GM23248 (cell line): ENCODE measurements around the gene SCCPDH. TPM values are rescaled to one million over a fixed set of nuclear protein-coding genes. Genes with fewer than 3 reads are reported as not detected.

Source experiments
- DNase-seq: peaks from one replicate; pipeline ENCODE4 v3.0.0-alpha.2; 2015
- H2AFZ ChIP-seq: fragments of 200-600 bp; sonication (generic); 2 replicates; pipeline ENCODE4 v1.6.1; 2016; ENCODE audit warnings: antibody characterized with exemption
- H3F3A ChIP-seq: fragments of 200-600 bp; sonication (generic); 2 replicates; pipeline ENCODE4 v1.6.1; 2016; ENCODE audit warnings: mild to moderate bottlenecking, antibody characterized with exemption, mixed run types; ENCODE audit not compliant: insufficient read depth
- H3K27ac ChIP-seq: fragments of 200-600 bp; sonication (generic); 2 replicates; pipeline ENCODE4 v1.5.1; 2016; ENCODE audit warnings: mild to moderate bottlenecking
- H3K27me3 ChIP-seq: fragments of 200-600 bp; sonication (generic); replicated peaks from 2 replicates; pipeline ENCODE4 v1.6.1; 2016; ENCODE audit warnings: mild to moderate bottlenecking; ENCODE audit not compliant: insufficient read depth
- H3K36me3 ChIP-seq: fragments of 200-600 bp; sonication (generic); 2 replicates; pipeline ENCODE4 v1.6.1; 2016; ENCODE audit warnings: low read depth, mild to moderate bottlenecking
- H3K4me1 ChIP-seq: fragments of 200-600 bp; sonication (generic); 2 replicates; pipeline ENCODE4 v1.6.1; 2016; ENCODE audit warnings: mild to moderate bottlenecking; ENCODE audit not compliant: insufficient read depth
- H3K4me2 ChIP-seq: fragments of 200-600 bp; sonication (generic); one replicate; pipeline ENCODE4 v1.6.1; 2016; ENCODE audit warnings: mild to moderate bottlenecking; ENCODE audit not compliant: unreplicated experiment
- H3K4me3 ChIP-seq: fragments of 200-600 bp; sonication (generic); 2 replicates; pipeline ENCODE4 v1.5.1; 2016; ENCODE audit warnings: mild to moderate bottlenecking
- H3K79me2 ChIP-seq: fragments of 200-600 bp; sonication (generic); 2 replicates; pipeline ENCODE4 v1.6.1; 2016; ENCODE audit warnings: mild to moderate bottlenecking; ENCODE audit not compliant: insufficient read depth
- H3K9ac ChIP-seq: fragments of 200-600 bp; sonication (generic); 2 replicates; pipeline ENCODE4 v1.6.1; 2016; ENCODE audit warnings: mild to moderate bottlenecking
- H3K9me2 ChIP-seq: fragments of 200-600 bp; sonication (generic); 2 replicates; pipeline ENCODE4 v1.6.1; 2016; ENCODE audit warnings: mixed run types, mild to moderate bottlenecking, moderate library complexity; ENCODE audit not compliant: insufficient read depth
- H3K9me3 ChIP-seq: fragments of 200-600 bp; sonication (generic); one replicate; pipeline ENCODE4 v1.6.1; 2017; ENCODE audit warnings: low read depth
- H4K20me1 ChIP-seq: fragments of 200-600 bp; sonication (generic); 2 replicates; pipeline ENCODE4 v1.6.0; 2016; ENCODE audit not compliant: insufficient read depth
- EZH2 ChIP-seq: fragments of 200-600 bp; sonication (generic); IDR thresholded peaks from 2 replicates; pipeline ENCODE4 v1.6.1; 2018; ENCODE audit warnings: antibody characterized with exemption, mild to moderate bottlenecking; ENCODE audit not compliant: insufficient read depth, poor library complexity, severe bottlenecking
- EZH2phosphoT487 ChIP-seq: fragments of 200-600 bp; sonication (generic); IDR thresholded peaks from 2 replicates; pipeline ENCODE4 v1.6.1; 2018; ENCODE audit warnings: antibody characterized with exemption, moderate library complexity, mild to moderate bottlenecking, low read depth; ENCODE audit not compliant: insufficient read depth
- WGBS, 2 experiments: methylation state at CpG; one replicate each; pipeline ENCODE4 v1.1.6; 2015 to 2017; ENCODE audit warnings: low lambda C conversion rate in 2 of 2, low coverage in 1 of 2; ENCODE audit errors: missing lambda C conversion rate in 2 of 2; 5-methylcytosine and 5-hydroxymethylcytosine counted together
- in situ Hi-C: fragments of 300-500 bp; cut with MboI; formaldehyde crosslinking; loops from 2 replicates; pipeline ENCODE4 v1.15.0; 2020
- polyA plus RNA-seq: library from polyadenylated mRNA; unstranded; fragments of >200 nt; fragmentation: Nextera tagmentation; extraction: Ambion mirVana; gene quantifications from 2 replicates; pipeline ENCODE4 v1.2.1, GENCODE V29; 2016
- total RNA-seq: library from RNA; depleted of rRNA; stranded (reverse); fragments of >200 nt; shearing (Covaris generic); gene quantifications from 2 replicates; pipeline ENCODE4 v1.2.3, GENCODE V29; 2014

The SCCPDH gene
- total and polyA plus RNA-seq, 2 experiments from 2014 or later, result 36.3 to 37.5 TPM

DNA sequence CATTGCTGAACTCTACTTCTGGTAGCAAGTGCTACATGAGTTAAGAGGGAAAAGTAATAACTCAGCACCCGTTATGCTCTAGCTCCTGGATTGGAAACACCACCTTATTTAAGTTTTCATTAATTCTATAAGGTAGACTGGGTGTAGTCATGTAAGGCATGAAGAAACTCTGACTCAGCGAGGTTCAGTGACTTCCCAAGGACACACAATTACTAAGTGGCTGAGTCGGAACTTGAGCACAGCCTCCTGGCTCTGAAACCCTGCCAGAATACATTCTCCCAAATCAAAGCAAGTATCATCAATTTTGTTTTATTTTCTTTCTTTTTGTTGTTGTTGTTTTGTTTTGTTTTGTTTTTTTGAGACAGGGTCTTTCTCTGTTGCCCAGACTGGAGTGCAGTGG lies 29.1 kb upstream of the SCCPDH start:
- in situ Hi-C loops, result no loop called here
- 48 to 52% methylated on average over 3 of the region's 3 CpGs for WGBS, 2 experiments

GRCh38 chr1:246695666-246696065 lies 28.5 kb upstream of the SCCPDH start:
- Histone ChIP-seq H3K36me3 (no peaks in the 10 kb centered on the region), H3K9ac (no peak overlapping the region), H3F3A (no peaks in the 10 kb centered on the region), H2AFZ (no peak overlapping the region), H3K9me2 (no peaks in the 10 kb centered on the region), H3K4me3 (no peak overlapping the region), H4K20me1 (no peaks in the 10 kb centered on the region), H3K79me2 (no peaks in the 10 kb centered on the region), H3K27me3 (no peaks in the 10 kb centered on the region), H3K4me1 (peaks cover 9% of the 10 kb centered on the region; the same call in 1 of the 2 replicates), H3K9me3 (no peaks in the 10 kb centered on the region), H3K4me2 (no peak overlapping the region), H3K27ac (no peak overlapping the region)
- no peak for TF ChIP-seq EZH2
- TF ChIP-seq EZH2phosphoT487, result no peak
- no peak for DNase-seq
- 96 to 98% methylated on average over 5 of the region's 5 CpGs for WGBS, 2 experiments
- in situ Hi-C loops, result no loop called here

More for the DNA sequence above, 29.1 kb upstream of the SCCPDH start:
- H4K20me1 ChIP-seq, result no peaks in the 10 kb centered on the region
- no peak overlapping the region for H2AFZ ChIP-seq
- H3K36me3 ChIP-seq, result no peaks in the 10 kb centered on the region
- 0 out of 2 replicates have a peak, but pooled peaks cover 4% of the 10 kb centered on the region for H3K4me1 ChIP-seq
- no peak for TF ChIP-seq EZH2
- no peak for TF ChIP-seq EZH2phosphoT487
- no peaks in the 10 kb centered on the region for H3K79me2 ChIP-seq
- H3K9me3 ChIP-seq, result no peaks in the 10 kb centered on the region
- H3K9me2 ChIP-seq, result no peaks in the 10 kb centered on the region
- no peak overlapping the region for H3K27ac ChIP-seq
- DNase-seq, result peak; percentile 71
- H3K4me2 ChIP-seq, result no peak overlapping the region
- no peak overlapping the region for H3K9ac ChIP-seq
- H3K27me3 ChIP-seq, result no peaks in the 10 kb centered on the region
- no peaks in the 10 kb centered on the region for H3F3A ChIP-seq
- no peak overlapping the region for H3K4me3 ChIP-seq

GRCh38 chr1:246698466-246699094 lies 25.6 kb upstream of the SCCPDH start:
- no peaks in the 10 kb centered on the region for H3K9me2 ChIP-seq
- no peaks in the 10 kb centered on the region for H3K9me3 ChIP-seq
- H2AFZ ChIP-seq, result peak overlapping the region; percentile 92
- DNase-seq, result no peak
- H3K27ac ChIP-seq, result peak overlapping the region; percentile 42
- H3K4me2 ChIP-seq, result peak overlapping the region; percentile 64
- in situ Hi-C loops, result no loop called here
- no peaks in the 10 kb centered on the region for H3F3A ChIP-seq
- WGBS, 2 experiments, result 62 to 66% methylated on average over 8 of the region's 8 CpGs
- H3K4me3 ChIP-seq, result peak overlapping the region; percentile 64
- no peaks in the 10 kb centered on the region for H4K20me1 ChIP-seq
- peaks cover 11% of the 10 kb centered on the region; the same call in 1 of the 2 replicates for H3K4me1 ChIP-seq
- H3K9ac ChIP-seq, result peak overlapping the region; percentile 80
- no peaks in the 10 kb centered on the region for H3K27me3 ChIP-seq
- H3K79me2 ChIP-seq, result no peaks in the 10 kb centered on the region
- no peaks in the 10 kb centered on the region for H3K36me3 ChIP-seq
- no peak for TF ChIP-seq EZH2phosphoT487
- TF ChIP-seq EZH2, result no peak

DNA sequence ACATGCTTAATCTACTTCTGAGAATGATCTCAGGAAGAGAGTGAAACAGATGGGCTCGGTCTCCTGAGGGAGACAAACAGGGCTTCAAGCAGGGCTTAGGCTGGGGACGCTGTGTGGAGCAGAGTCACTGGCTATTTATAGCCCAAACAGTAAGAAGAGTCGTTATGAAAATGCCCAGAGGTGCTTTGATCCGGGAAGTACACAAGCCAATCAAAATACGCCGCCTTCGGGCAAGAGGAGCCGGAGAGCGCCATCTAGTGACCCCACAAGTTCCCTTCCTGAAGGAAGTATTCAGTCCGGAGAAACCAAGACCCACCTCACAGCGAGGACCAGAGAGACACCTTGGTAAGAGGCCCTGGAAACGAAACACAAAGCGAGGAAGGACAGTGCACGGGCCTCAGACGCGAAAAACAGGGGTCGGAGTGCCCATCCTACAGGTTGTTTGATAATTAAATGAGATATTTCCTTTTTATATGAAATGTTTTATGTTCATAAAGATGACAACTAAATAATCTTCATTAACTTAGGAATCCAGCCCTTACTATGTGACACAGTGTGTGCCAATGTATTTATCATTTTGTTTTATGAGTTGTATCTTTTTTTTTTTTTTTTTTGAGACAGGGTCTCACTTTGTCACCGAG lies 25.0 kb upstream of the SCCPDH start:
- Histone ChIP-seq H3K9me3 (no peaks in the 10 kb centered on the region), H3K4me2 (peak overlapping the region; percentile 64), H3K4me3 (peak overlapping the region; percentile 64), H3F3A (no peaks in the 10 kb centered on the region), H3K36me3 (no peaks in the 10 kb centered on the region), H3K4me1 (peaks cover 11% of the 10 kb centered on the region; the same call in 1 of the 2 replicates), H2AFZ (peak overlapping the region; percentile 92), H3K9me2 (no peaks in the 10 kb centered on the region), H3K79me2 (no peaks in the 10 kb centered on the region), H3K9ac (peak overlapping the region; percentile 80), H3K27ac (peak overlapping the region; percentile 42), H3K27me3 (no peaks in the 10 kb centered on the region), H4K20me1 (no peaks in the 10 kb centered on the region)
- peak; percentile 97 for DNase-seq
- TF ChIP-seq EZH2 (no peak), EZH2phosphoT487 (no peak)
- WGBS, 2 experiments, result 7% methylated on average over 18 of the region's 18 CpGs
- in situ Hi-C loops, result no loop called here
